NCI-H1105 treated with DMSO at 0.1 percent for 48 hours (cell line): ENCODE measurements around the gene UNC119B.
A peak's percentile ranks its signal among the peaks of the same experiment; 100 is the strongest.
"Not testable (repeated sequence)": the region's sequence is repeated elsewhere in the genome, so short reads cannot be mapped to it uniquely, and the experiment has no call there.

Experiments used
- DNase-seq: peaks from one replicate; lab custom pipeline; 2025; lab: John Stamatoyannopoulos, UW

Gene UNC119B

DNA sequence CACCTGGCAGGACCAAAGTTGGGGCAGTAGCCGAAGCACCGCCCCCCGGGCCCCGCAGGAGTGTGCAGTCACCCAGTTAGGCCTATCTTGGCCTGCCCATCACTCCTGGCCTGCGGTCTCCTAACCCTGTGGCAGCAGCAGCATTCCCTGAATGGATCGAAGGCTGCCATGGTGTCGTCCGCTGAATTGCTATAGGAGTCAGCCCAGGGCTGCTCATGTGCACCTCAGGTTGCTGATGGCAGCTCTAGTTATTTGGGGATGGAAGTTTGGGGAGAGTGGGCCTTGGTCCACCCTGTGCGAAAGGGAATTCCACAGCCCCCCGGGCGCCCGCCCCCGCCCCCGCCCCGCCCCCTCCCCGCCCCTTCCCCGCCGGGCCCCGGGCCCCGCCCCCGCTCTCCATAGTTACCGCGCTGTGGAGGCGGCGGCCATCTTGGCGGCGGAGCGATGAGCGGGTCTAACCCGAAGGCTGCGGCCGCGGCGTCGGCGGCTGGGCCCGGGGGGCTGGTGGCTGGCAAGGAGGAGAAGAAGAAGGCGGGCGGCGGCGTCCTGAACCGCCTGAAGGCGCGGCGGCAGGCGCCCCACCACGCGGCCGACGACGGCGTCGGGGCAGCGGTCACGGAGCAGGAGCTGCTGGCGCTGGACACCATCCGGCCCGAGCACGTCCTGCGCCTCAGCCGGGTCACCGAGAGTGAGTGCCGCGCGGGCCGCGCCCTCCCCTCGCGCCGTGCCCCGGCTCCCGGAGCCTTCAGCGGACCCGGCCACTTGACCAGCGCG lies at the start of gene UNC119B:
UNC119B (plus strand) TSS at position 428 of the 774 bp plus-strand sequence; CDS start at position 445, 17 bp downstream.
- peak; percentile 67 for DNase-seq

DNA sequence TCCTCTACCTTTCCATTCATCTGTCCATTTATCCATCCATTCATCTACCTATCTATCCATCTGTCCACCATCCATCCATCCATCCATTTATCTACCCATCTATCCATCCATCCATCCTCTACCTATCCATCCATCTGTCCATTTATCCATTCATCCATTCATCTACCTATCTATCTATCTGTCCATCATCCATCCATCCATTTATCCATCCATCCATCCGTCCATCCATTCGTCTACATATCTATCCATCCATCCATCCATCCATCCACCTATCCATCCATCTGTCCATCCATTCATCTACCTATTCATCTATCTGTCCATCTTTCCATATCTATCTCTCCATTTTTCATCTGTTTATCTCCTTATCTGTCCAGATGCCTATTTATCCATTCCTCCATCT lies 48.8 kb upstream of the UNC119B start:
- no peak for DNase-seq

DNA sequence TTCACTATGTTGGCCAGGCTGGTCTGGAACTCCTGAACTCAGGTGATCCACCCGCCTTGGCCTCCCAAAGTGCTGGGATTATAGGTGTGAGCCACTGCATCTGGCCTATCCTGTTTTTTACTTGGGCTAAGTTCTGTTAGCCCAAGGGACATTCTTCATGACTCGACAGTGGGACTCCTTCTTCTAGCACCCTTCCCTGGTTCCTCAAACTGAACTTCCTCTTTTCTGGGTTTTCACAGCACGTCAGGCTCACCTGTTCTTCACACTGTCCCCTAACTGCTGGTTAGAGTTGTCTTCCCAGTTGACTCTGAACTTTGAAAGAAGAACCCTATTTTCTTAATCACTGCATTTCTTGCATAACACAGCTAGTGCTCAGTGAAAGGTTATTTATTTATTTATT lies 47.4 kb upstream of the UNC119B start:
- DNase-seq = no peak

DNA sequence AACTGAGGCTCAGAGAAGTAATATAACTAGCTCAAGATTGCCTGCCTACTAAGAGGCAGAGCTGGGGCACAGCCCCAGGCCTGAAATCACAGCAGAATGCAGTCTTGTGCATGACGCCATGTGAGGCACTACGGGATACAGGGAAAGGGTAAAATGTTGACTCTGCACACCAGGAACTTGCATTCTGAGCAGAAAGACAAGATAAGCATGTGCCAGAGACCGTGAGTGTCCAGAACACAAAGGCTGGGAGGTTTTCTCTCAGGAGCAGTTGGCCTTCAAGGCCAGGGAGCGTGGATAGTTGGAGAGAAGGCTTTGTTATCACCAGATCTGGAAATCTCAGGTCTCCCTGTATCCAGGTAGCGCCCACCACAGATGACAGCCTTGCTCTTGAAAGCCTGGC lies 46.5 kb upstream of the UNC119B start:
- DNase-seq = no peak

DNA sequence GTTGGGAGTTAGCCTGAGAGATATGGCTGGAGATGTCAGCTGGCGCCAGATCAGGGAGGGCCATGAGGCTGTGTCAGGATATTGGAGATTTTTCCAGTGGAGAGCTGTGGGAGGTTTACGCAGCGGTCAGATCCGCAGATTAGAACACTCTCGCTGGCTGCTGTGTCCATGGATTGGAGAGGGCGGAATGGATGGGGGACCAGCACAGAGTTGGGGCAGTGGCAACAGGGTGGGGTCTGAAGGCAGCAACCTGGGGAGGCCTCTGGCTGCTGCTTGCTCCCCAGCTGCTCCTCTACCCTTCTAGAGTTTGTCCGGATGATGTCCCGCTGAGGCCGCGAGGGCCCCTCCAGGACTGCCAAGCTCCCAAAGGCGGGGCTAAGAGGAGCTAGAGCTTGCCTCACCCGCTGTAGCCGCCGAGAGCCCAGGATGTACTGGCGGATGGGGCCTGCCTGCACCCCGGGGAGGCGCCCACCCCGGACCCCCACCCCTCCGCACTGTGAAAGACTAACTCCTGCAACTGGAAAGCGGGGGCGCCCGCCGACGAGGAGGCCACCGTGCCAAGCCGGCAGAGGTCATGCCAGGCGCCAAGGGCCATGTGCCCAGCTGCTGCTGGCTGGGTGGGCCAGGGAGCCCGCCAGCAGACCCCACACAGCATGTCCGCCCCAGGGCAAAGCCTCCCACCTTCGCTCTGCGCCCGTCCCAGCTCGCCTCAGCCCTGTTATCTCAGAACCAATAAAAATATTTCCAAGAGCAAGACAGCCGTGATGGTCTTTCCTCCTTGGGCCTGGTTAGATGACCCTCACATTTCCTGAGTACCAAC lies 43.5 kb upstream of the UNC119B start:
- no peak for DNase-seq

DNA sequence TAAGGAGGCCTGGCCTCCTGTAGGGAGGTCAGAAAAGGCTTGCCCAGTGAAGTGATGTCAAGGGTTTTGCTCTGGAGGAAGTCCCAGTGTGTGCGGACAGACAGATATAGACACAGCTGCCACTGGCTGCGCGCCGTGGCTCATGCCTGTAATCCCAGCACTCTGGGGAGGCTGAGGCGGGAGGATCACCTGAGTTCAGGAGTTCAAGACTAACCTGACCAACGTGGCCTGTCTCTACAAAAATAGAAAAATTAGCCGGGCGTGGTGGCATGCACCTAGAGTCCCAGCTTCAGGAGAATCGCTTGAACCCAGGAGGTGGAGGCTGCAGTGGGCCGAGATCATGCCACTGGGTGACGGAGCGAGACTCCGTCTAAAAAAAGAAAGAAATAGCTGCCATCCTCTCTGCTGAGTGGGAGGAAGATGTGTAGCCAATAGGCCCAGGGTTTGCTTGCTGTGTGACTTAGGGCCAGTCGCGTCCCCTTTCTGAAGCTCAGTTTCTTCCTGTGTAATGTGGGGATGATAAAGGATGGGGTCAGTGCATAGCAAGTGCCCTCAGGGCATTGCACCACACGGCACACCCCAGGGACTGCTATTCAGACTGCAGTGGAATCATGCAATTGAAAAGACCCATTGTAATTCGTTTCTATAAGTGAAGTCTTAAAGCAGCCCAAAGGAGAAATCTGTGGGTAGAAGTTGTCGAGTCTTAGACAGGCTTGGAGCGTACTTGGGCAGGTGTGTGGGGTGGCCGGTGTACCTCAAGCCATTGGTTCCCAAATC lies 42.0 kb upstream of the UNC119B start:
- no peak for DNase-seq

DNA sequence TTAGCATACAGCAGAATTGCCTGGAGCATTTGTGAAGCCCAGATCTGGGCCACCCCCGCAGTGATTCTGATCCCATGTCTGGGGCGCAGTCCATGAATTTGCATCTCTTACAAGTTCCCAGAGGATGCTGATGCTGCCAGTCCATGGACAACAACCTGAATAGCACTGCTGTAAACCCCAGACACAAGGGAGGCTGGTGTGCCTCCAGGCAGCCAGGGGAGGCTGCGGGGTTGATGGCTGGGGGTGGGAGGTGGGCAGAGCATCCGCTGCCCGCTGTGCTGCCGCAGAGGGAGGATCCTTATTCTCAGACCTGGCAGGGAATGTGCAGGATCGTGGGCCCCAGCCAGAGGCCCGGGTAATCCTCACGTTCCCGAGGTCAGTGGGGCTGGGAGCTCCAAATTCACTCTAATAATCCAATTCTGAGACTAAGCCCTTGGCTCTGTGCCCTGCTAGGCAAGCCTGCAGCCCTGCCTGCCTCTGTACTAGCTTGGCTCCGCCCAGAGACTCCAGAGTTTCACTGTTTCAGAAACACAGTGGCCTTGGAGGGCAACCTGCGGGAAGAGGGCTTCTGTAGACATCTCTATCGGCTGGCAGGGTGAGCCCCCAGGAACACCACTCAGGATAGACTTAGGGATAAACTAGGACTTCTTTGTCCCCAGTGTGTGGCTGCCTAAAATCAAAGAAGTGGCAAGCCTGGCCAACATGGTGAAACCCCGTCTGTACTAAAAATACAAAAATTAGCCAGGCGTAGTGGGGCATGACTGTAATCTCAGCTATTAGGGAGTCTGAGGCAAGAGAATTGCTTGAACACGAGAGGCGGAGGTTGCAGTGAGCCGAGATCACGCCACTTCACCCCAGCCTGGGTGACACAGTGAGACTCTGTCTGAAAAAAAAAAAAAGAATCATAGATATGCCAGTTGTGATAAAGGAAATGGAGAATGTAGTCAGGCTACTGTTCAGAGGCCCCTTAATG lies 41.1 kb upstream of the UNC119B start:
- no peak for DNase-seq

DNA sequence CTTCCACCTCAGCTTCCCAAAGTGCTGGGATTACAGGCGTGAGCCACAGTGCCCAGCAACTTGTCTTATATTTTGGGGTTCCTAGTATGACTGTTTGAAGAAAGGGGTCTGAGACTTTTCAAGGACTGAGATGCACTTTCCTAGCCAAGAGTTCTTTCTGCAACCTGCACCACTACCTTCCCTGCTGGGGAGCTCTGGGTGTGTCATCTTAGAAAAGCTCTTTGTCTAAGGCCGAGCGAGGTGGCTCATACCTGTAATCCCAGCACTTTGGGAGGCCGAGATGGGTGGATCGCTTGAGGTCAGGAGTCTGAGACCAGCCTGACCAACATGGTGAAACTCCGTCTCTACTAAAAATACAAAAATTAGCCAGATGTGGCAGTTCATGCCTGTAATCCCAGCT lies 40.0 kb upstream of the UNC119B start:
- DNase-seq = not testable (repeated sequence)

DNA sequence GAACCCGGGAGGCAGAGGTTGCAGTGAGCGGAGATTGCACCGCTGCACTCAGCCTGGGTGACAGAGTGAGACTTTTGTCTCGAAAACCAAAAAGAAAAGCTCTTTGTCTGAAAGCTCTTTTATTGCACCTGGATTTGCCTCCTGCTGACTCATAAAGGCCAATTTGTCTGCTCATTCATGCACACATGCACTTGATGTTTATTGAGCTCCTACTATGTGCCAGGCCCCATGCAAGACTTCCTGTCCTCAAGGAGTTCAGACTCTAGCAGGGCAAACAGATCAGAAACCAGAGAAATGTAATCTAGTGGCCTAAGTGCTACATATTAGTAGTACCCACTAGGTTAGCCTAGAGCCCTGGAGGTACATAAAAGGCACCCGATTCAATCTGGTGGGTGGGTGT lies 39.6 kb upstream of the UNC119B start:
- DNase-seq = no peak

DNA sequence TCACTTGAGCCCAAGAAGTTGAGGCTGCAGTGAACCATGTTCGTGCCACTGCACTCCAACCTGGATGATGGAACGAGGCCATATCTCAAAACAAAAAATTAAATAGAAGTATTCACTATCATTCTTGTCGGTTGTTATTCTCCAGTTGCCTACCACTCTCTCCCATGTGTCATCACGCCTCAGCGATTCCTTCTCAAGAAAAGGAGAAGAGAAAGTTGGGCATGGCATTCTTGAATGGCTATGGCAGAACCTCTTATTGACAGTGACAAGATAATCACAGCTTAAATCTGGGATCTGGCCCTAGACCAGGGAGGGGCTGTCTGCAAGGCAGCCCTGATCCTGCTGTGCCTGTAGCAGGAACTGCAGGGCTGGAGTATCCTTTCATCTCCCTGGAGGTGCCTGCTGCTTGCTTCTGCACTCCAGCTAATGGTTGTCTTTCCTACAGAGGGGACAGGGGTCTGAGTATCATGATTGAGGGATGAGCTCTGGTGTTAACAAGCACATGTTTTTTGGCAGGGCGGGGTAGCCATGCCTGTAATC lies 36.1 kb upstream of the UNC119B start:
- DNase-seq = no peak

DNA sequence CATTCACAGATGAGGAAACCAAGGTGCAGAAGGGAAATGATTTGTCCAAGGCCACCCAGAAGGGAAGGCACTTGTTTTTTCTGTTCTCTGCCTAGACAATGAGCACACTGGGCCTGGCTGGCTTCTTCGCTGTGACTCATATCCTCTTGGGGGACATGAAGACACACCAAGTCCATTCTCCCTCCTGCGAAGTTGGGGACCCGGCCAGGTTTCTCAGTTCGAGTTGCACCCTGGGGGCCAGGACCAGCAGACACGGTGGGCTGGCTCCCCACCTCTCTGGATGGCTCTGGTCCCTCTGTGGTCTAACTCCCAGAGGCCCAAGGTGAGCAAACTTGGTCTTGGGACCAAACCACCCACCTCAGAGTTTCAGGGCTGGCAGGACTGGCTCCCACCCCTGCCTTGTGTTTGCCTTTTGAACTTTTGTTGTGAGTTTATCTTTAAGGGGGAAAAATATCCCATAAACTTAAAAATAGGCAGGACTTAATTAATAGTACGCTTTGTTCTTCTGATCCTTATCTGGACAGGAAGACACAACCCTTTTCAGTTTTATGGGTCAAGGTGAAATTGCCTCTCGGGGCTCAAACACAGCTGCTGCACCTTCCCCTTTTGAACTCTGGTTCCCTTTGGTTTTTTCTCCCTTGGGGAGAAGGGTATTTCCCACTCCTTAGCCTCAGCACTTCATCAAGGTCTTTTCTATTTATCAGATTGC lies 32.3 kb upstream of the UNC119B start:
- no peak for DNase-seq

DNA sequence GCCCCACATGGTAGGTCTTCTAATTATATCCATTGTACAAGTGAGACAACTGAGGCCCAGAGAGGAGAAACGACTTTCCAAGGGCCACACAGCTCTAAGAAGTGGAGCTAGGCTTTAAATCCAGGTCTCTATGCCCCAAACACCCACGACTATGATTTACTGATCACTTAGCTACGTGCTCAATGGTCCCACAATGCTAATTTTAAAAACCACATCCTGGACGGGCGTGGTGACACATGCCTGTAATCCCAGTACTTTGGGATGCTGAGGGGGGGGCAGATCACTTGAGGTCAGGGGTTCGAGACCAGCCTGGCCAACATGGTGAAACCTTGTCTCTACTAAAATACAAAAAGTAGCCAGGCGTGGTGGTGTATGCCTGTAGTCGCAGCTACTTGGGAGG lies 31.7 kb upstream of the UNC119B start:
- DNase-seq = no peak

DNA sequence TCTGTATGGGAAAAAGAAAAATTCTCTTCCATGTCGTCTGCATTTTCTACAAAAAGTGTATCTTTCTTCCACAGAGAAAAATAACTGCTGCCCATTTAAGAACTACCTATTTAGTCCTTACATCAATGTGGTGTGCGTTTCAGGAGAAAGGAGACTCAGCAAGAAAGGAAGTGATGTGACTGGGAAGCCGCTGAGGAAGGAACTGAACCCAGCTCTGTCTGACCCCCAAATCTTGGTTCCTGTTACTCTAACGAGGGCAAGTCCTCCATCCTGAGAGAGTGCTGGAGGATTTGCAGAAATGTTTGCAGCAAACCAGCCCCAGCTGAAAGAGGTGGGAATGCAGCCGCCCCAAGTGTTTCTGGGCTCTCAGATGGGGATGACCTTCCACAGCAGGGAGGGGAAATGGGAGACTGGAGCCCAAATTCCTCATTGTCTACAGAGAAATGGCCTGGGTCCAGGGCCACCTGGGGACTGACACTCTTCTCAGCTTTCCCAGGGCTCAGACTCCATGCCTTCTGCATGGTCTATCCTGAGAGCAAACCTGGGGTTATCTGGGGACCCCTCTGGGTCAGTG lies 30.0 kb upstream of the UNC119B start:
- DNase-seq = no peak

DNA sequence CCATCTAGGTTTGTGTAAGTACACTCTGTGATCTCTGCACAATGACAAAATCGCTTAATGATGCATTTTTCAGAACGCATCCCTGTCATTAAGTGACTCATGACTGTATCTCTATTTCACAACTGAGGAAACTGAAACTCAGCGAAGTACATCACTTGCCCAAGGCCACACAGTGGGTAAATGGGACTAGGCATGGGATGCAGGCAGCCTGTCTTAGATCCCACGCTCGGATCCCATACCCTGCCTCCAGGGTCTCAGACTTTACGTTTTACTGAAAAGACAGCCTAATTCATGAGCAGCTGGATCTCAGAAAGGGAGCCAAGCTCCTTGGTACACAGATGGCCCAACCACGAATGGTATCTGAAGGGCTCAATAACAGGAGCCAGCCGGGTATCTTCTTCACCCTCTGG lies 25.7 kb upstream of the UNC119B start:
- no peak for DNase-seq

DNA sequence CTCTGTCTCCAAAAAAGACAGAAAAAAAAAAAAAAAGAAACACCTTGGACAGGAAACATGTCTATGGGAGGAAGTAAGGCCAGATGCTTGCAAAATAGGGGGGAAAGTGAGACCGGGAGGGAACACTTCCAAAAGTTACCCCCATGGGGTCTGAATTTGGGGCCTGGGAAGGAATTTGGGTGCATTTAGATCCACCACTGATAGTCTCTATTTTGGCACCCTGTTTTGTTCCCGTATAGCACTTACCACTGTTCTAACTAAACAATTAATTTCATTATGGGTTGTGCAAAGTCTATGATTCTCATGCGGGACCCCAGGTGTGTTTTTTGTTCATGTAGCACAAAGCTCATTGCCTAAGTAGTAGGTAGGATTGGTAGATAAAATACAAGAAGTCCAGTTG lies 24.7 kb upstream of the UNC119B start:
- no peak for DNase-seq

DNA sequence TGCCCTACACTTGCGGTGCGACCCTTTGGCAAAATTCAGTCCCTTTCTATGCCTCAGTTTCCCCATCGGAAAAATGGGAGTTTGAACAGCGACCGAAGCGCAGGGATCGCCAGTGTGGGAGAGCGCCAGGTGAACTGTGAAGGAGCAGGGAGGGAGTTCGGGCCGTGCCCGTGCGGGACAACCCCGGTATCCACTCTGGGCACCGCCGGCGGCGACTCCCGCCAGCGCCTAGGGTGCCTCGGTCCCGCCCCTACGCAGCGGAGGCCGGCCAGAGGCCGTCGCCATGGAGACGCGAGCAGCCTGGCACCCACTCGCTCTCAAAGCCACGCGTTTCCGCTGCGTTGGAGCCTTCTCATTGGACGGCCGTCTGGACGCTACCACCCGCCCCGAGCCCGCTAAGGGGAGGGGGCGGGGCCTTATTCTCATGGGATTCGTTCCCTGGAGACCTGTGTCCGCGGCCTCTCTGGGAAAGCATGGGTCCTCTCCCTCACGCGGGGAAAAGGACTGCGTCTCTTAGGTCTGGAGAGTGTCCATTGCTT lies 24.0 kb upstream of the UNC119B start:
- DNase-seq = peak; percentile 98

DNA sequence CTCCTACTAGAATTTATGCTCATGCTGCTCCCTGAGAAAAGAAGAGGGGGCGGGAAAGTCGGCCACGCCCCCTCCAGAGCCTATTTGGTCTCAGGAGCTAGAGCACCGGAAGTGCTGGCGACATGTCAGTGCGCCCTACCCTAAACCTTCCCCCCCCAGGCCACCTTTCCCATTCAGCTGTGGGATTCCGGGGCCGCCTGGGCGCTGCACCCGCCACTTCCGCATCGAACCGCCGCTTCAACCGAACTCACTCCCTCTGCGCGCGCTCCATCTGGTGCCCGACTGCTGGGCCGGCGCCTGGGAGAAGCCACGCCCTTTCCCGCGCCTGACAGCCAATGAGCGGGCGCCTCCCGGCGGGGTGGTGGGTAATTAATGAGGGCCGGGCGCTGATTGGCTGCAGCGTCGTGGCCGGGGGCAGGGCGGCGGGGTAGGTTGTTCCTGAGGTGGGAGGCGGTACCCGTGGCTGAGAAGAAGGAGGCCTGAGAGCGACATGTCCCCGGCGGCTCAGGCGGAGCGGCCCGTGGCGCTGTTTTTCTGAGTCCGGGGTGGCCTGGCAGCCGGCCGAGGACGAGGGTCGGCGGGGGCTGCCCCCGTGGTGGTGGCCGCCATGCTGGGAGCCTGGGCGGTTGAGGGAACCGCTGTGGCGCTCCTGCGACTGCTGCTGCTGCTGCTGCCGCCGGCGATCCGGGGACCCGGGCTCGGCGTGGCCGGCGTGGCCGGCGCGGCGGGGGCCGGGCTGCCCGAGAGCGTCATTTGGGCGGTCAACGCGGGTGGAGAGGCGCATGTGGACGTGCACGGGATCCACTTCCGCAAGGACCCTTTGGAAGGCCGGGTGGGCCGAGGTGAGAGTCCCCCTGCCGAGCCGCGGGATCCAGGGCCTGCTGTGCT lies 23.3 kb upstream of the UNC119B start, which contains the start of gene MLEC:
MLEC (plus strand) TSS at position 460 of the 888 bp plus-strand sequence; CDS start at position 608, 148 bp downstream.
- peak; percentile 98 for DNase-seq

DNA sequence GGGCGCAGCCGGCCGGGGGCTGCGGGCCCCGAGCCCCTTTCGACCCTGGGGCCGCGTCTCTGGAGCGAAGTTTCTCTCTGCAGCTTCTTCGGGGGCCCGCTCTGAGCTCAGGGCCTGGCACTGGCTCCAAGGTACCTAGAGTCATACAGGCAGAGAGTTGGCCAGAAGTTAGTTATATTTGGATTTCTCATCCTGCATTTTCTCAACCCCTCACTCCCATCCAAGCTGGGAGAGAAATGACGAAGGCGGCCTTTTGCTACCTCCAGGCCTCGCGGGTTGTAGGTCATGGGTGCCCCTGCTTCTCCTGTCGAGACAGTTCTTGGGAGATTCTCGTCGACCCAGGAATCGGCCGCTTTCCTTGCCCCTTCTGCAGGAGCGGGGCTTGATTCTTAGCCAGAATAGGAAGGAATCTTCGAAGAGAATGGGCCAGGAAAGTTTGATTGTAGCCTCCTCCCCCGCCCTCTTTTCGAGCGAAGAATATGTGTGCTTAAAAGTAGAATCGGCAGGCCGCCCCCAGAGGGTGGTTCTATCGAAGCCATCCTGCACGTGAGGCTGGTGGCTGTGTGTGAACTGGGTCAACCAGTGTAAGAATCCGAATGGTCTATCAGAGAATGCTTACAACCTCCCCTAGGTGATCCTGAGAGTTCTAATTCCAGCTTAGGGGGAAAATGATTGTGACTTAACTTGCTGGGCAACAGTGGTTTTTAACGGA lies 22.5 kb upstream of the UNC119B start:
- no peak for DNase-seq
